HG03103 (cell line): ENCODE results near the gene RPS6KA2.
"Not testable (repeated sequence)": the region's sequence is repeated elsewhere in the genome, so short reads cannot be mapped to it uniquely, and the experiment has no call there.

Experiments
- ATAC-seq: cut with Tn5 transposase; IDR thresholded peaks from one replicate; pipeline ENCODE4 v1.9.1; 2021; ENCODE audit warnings: low read depth; ENCODE audit not compliant: unreplicated experiment

RPS6KA2 gene

GRCh38 chr6:166362427-166362826 lies 264.6 kb downstream of the RPS6KA2 start:
- not testable (repeated sequence) for ATAC-seq

- no peak for ATAC-seq
These were observed 266.0 kb downstream of the RPS6KA2 start for GRCh38 chr6:166361077-166361429.

- no peak for ATAC-seq
These were observed 266.6 kb downstream of the RPS6KA2 start for GRCh38 chr6:166360243-166361076.
